Activated T-helper 17 cell treated with anti-CD3 and anti-CD28 coated beads, Interleukin-2, amount 50 U/mL, for 72 hours (primary cell): ENCODE measurements around the gene USP48. TPM values are rescaled to one million over a fixed set of nuclear protein-coding genes. Genes with fewer than 3 reads are reported as not detected.
"Not testable (repeated sequence)": the region's sequence is repeated elsewhere in the genome, so short reads cannot be mapped to it uniquely, and the experiment has no call there.

Source experiments
- ATAC-seq: fragments of 150-1000 bp; cut with Tn5 transposase; replicated peaks from 2 replicates; pipeline ENCODE4 v1.10.0; 2021; ENCODE audit warnings: mild to moderate bottlenecking, moderate library complexity
- H3K27ac Mint-ChIP-seq: one replicate; pipeline ENCODE4 v1.8.0; 2022; ENCODE audit warnings: mixed read lengths
- H3K27me3 Mint-ChIP-seq: one replicate; pipeline ENCODE4 v1.8.0; 2022; ENCODE audit warnings: mixed read lengths
- H3K36me3 Mint-ChIP-seq: one replicate; pipeline ENCODE4 v1.8.0; 2022; ENCODE audit warnings: low read depth, mild to moderate bottlenecking, mixed read lengths
- H3K4me1 Mint-ChIP-seq: one replicate; pipeline ENCODE4 v1.8.0; 2022; ENCODE audit warnings: mixed read lengths
- H3K4me3 Mint-ChIP-seq: one replicate; pipeline ENCODE4 v1.8.0; 2022; ENCODE audit warnings: mild to moderate bottlenecking, mixed read lengths
- H3K9me3 Mint-ChIP-seq: one replicate; pipeline ENCODE4 v1.8.0; 2022; ENCODE audit warnings: mixed read lengths
- total RNA-seq, 2 donors: library from RNA; stranded (reverse); gene quantifications; one replicate each; pipeline ENCODE4 v1.2.3, GENCODE V29; 2022

Gene USP48
- total RNA-seq, 2 donors from 2014 or later, result 107 to 209 TPM

GRCh38 chr1:21773585-21773984 is 9.4 kb downstream of the USP48 start:
- Mint-ChIP-seq H3K36me3 (peaks cover 64% of the 10 kb centered on the region), H3K27ac (peak overlapping the region; percentile 62), H3K4me3 (peak overlapping the region; percentile 58), H3K4me1 (peaks cover 38% of the 10 kb centered on the region), H3K27me3 (no peaks in the 10 kb centered on the region), H3K9me3 (no peaks in the 10 kb centered on the region)
- ATAC-seq, result peak; percentile 72

- H3K4me3 Mint-ChIP-seq, H3K9me3 Mint-ChIP-seq, H3K27me3 Mint-ChIP-seq, H3K27ac Mint-ChIP-seq, ATAC-seq: not testable (repeated sequence)
- Mint-ChIP-seq H3K36me3 (peaks cover 51% of the 10 kb centered on the region), H3K4me1 (peaks cover 32% of the 10 kb centered on the region)
Measured at GRCh38 chr1:21771672-21772071, 11.3 kb downstream of the USP48 start.

GRCh38 chr1:21770602-21771001 is 12.3 kb downstream of the USP48 start:
- Mint-ChIP-seq H3K4me1 (peaks cover 31% of the 10 kb centered on the region), H3K36me3 (peaks cover 40% of the 10 kb centered on the region)
- not testable (repeated sequence) for H3K27ac Mint-ChIP-seq

GRCh38 chr1:21770201-21770600 is 12.7 kb downstream of the USP48 start:
- no peak for ATAC-seq
- peaks cover 40% of the 10 kb centered on the region for H3K36me3 Mint-ChIP-seq
- H3K27ac Mint-ChIP-seq, result no peak overlapping the region
- no peaks in the 10 kb centered on the region for H3K9me3 Mint-ChIP-seq
- no peaks in the 10 kb centered on the region for H3K27me3 Mint-ChIP-seq
- peaks cover 31% of the 10 kb centered on the region for H3K4me1 Mint-ChIP-seq
- no peak overlapping the region for H3K4me3 Mint-ChIP-seq

More at GRCh38 chr1:21770602-21771001, 12.3 kb downstream of the USP48 start:
- ATAC-seq, H3K4me3 Mint-ChIP-seq, H3K27me3 Mint-ChIP-seq, H3K9me3 Mint-ChIP-seq: not testable (repeated sequence)

- ATAC-seq, H3K9me3 Mint-ChIP-seq, H3K27me3 Mint-ChIP-seq: not testable (repeated sequence)
- peak overlapping the region; percentile 37 for H3K4me3 Mint-ChIP-seq
- peak overlapping the region; percentile 77 for H3K27ac Mint-ChIP-seq
- peaks cover 31% of the 10 kb centered on the region for H3K36me3 Mint-ChIP-seq
- peaks cover 38% of the 10 kb centered on the region for H3K4me1 Mint-ChIP-seq
Measured at GRCh38 chr1:21767106-21767505, 15.8 kb downstream of the USP48 start.

- Mint-ChIP-seq H3K4me1 (peaks cover 39% of the 10 kb centered on the region), H3K9me3 (no peaks in the 10 kb centered on the region), H3K36me3 (peaks cover 27% of the 10 kb centered on the region), H3K27me3 (no peaks in the 10 kb centered on the region), H3K4me3 (peak overlapping the region; percentile 37), H3K27ac (peak overlapping the region; percentile 53)
- ATAC-seq, result peak; percentile 82
Measured at GRCh38 chr1:21766210-21766609, 16.7 kb downstream of the USP48 start.

GRCh38 chr1:21764615-21765423 is 18.1 kb downstream of the USP48 start:
- Mint-ChIP-seq H3K9me3 (no peaks in the 10 kb centered on the region), H3K27ac (peak overlapping the region; percentile 16), H3K4me1 (peaks cover 36% of the 10 kb centered on the region), H3K36me3 (peaks cover 20% of the 10 kb centered on the region), H3K27me3 (no peaks in the 10 kb centered on the region), H3K4me3 (peak overlapping the region; percentile 25)
- ATAC-seq, result peak; percentile 66

GRCh38 chr1:21763694-21764419 is 19.1 kb downstream of the USP48 start:
- H3K4me3 Mint-ChIP-seq, result no peak overlapping the region
- peaks cover 13% of the 10 kb centered on the region for H3K36me3 Mint-ChIP-seq
- no peak for ATAC-seq
- no peaks in the 10 kb centered on the region for H3K27me3 Mint-ChIP-seq
- H3K4me1 Mint-ChIP-seq, result peaks cover 38% of the 10 kb centered on the region
- no peaks in the 10 kb centered on the region for H3K9me3 Mint-ChIP-seq
- no peak overlapping the region for H3K27ac Mint-ChIP-seq

GRCh38 chr1:21763236-21763635 is 19.7 kb downstream of the USP48 start:
- H3K9me3 Mint-ChIP-seq, result no peaks in the 10 kb centered on the region
- no peak overlapping the region for H3K4me3 Mint-ChIP-seq
- peaks cover 7% of the 10 kb centered on the region for H3K36me3 Mint-ChIP-seq
- ATAC-seq, result no peak
- H3K27ac Mint-ChIP-seq, result no peak overlapping the region
- H3K27me3 Mint-ChIP-seq, result no peaks in the 10 kb centered on the region
- H3K4me1 Mint-ChIP-seq, result peaks cover 32% of the 10 kb centered on the region

- Mint-ChIP-seq H3K4me3 (no peak overlapping the region), H3K4me1 (peaks cover 30% of the 10 kb centered on the region), H3K27me3 (no peaks in the 10 kb centered on the region), H3K27ac (no peak overlapping the region), H3K9me3 (no peaks in the 10 kb centered on the region), H3K36me3 (peaks cover 16% of the 10 kb centered on the region)
- ATAC-seq, result no peak
Measured at GRCh38 chr1:21762022-21762404, 20.9 kb downstream of the USP48 start.

- Mint-ChIP-seq H3K4me1 (peaks cover 25% of the 10 kb centered on the region), H3K36me3 (peaks cover 25% of the 10 kb centered on the region), H3K27me3 (no peaks in the 10 kb centered on the region), H3K9me3 (no peaks in the 10 kb centered on the region), H3K4me3 (no peak overlapping the region), H3K27ac (no peak overlapping the region)
- no peak for ATAC-seq
Measured at GRCh38 chr1:21761052-21761451, 21.9 kb downstream of the USP48 start.

- Mint-ChIP-seq H3K4me1 (peaks cover 19% of the 10 kb centered on the region), H3K36me3 (peaks cover 31% of the 10 kb centered on the region), H3K27ac (peak overlapping the region; percentile 58), H3K4me3 (no peak overlapping the region), H3K9me3 (no peaks in the 10 kb centered on the region), H3K27me3 (no peaks in the 10 kb centered on the region)
- no peak for ATAC-seq
Measured at GRCh38 chr1:21759818-21760217, 23.1 kb downstream of the USP48 start.

GRCh38 chr1:21759182-21759581 is 23.8 kb downstream of the USP48 start:
- Mint-ChIP-seq H3K4me1 (peaks cover 19% of the 10 kb centered on the region), H3K27me3 (no peaks in the 10 kb centered on the region), H3K36me3 (peaks cover 37% of the 10 kb centered on the region), H3K4me3 (no peak overlapping the region), H3K27ac (peak overlapping the region; percentile 58), H3K9me3 (no peaks in the 10 kb centered on the region)
- ATAC-seq, result no peak

GRCh38 chr1:21758614-21759013 is 24.3 kb downstream of the USP48 start:
- peaks cover 19% of the 10 kb centered on the region for H3K4me1 Mint-ChIP-seq
- no peak overlapping the region for H3K27ac Mint-ChIP-seq
- ATAC-seq, result no peak

More at GRCh38 chr1:21758614-21759013, 24.3 kb downstream of the USP48 start:
- Mint-ChIP-seq H3K9me3 (no peaks in the 10 kb centered on the region), H3K27me3 (no peaks in the 10 kb centered on the region), H3K4me3 (no peak overlapping the region), H3K36me3 (peaks cover 43% of the 10 kb centered on the region)
